Rectal smooth muscle tissue (tissue), 1 donor: ENCODE results near the gene TGFBRAP1.

Experiments used
- H3K27ac ChIP-seq: one replicate; pipeline ENCODE4 v1.7.0; 2013; ENCODE audit warnings: low read depth, low read length, inconsistent platforms
- H3K27me3 ChIP-seq: one replicate; pipeline ENCODE4 v1.7.0; 2013; ENCODE audit warnings: low read length; ENCODE audit not compliant: control insufficient read depth, insufficient read depth
- H3K36me3 ChIP-seq: one replicate; pipeline ENCODE4 v1.7.0; 2013; ENCODE audit warnings: low read length; ENCODE audit not compliant: control insufficient read depth, insufficient read depth
- H3K4me1 ChIP-seq: one replicate; pipeline ENCODE4 v1.7.0; 2013; ENCODE audit warnings: low read length; ENCODE audit not compliant: control insufficient read depth, insufficient read depth
- H3K4me3 ChIP-seq: one replicate; pipeline ENCODE4 v1.7.0; 2013; ENCODE audit warnings: low read length
- H3K9ac ChIP-seq: one replicate; pipeline ENCODE4 v1.7.0; 2013; ENCODE audit warnings: low read length

TGFBRAP1 gene

GRCh38 chr2:105236060-105236424 lies 93.5 kb downstream of the TGFBRAP1 start:
- Histone ChIP-seq H3K4me1 (no peaks in the 10 kb centered on the region), H3K9ac (no peak overlapping the region), H3K4me3 (no peak overlapping the region), H3K36me3 (no peaks in the 10 kb centered on the region), H3K27me3 (no peaks in the 10 kb centered on the region), H3K27ac (no peak overlapping the region)

- Histone ChIP-seq H3K27ac (no peak overlapping the region), H3K36me3 (no peaks in the 10 kb centered on the region), H3K27me3 (no peaks in the 10 kb centered on the region), H3K9ac (no peak overlapping the region), H3K4me3 (no peak overlapping the region), H3K4me1 (no peaks in the 10 kb centered on the region)
These were observed 94.0 kb downstream of the TGFBRAP1 start for GRCh38 chr2:105235388-105236059.

GRCh38 chr2:105231232-105231619 lies 98.3 kb downstream of the TGFBRAP1 start:
- Histone ChIP-seq H3K4me3 (no peak overlapping the region), H3K27me3 (no peaks in the 10 kb centered on the region), H3K36me3 (no peaks in the 10 kb centered on the region), H3K27ac (no peak overlapping the region), H3K4me1 (no peaks in the 10 kb centered on the region), H3K9ac (no peak overlapping the region)

GRCh38 chr2:105224444-105224843 lies 105.1 kb downstream of the TGFBRAP1 start:
- H3K36me3 ChIP-seq, result no peaks in the 10 kb centered on the region
- H3K27me3 ChIP-seq, result no peaks in the 10 kb centered on the region
- no peak overlapping the region for H3K4me3 ChIP-seq
- H3K9ac ChIP-seq, result no peak overlapping the region
- no peak overlapping the region for H3K27ac ChIP-seq
- H3K4me1 ChIP-seq, result no peaks in the 10 kb centered on the region

GRCh38 chr2:105220604-105221003 lies 108.9 kb downstream of the TGFBRAP1 start:
- H3K27ac ChIP-seq, result no peak overlapping the region
- H3K4me1 ChIP-seq, result no peaks in the 10 kb centered on the region
- H3K36me3 ChIP-seq, result no peaks in the 10 kb centered on the region
- H3K4me3 ChIP-seq, result no peak overlapping the region
- H3K27me3 ChIP-seq, result no peaks in the 10 kb centered on the region
- no peak overlapping the region for H3K9ac ChIP-seq

- Histone ChIP-seq H3K36me3 (no peaks in the 10 kb centered on the region), H3K27me3 (no peaks in the 10 kb centered on the region), H3K4me1 (no peaks in the 10 kb centered on the region), H3K27ac (no peak overlapping the region), H3K9ac (no peak overlapping the region), H3K4me3 (no peak overlapping the region)
These were observed 113.8 kb downstream of the TGFBRAP1 start for GRCh38 chr2:105215586-105216192.
